Activated naive CD4-positive, alpha-beta T cell treated with anti-CD3 and anti-CD28 coated beads, Interleukin-2, amount 10 ng/mL, durations not matched to agents 7 days and 5 days (primary cell): ENCODE results near the gene LARGE1.

ENCODE experiments used
- CTCF ChIA-PET: fragments of 350-600 bp; sonication (Branson Sonifier 250); formaldehyde crosslinking; loops from one replicate; lab custom pipeline; 2021; ENCODE audit warnings: antibody characterized with exemption; lab: Charles Lee
- DNase-seq: peaks from one replicate; pipeline ENCODE4 v3.0.0-alpha.2; 2020
- H3K27ac Mint-ChIP-seq: one replicate; pipeline ENCODE4 v1.8.0; 2021; ENCODE audit warnings: mild to moderate bottlenecking, moderate library complexity, mixed read lengths
- H3K27me3 Mint-ChIP-seq: one replicate; pipeline ENCODE4 v1.8.0; 2021; ENCODE audit warnings: mild to moderate bottlenecking, mixed read lengths
- H3K36me3 Mint-ChIP-seq: one replicate; pipeline ENCODE4 v1.8.0; 2021; ENCODE audit warnings: mixed read lengths
- H3K4me1 Mint-ChIP-seq: one replicate; pipeline ENCODE4 v1.8.0; 2021; ENCODE audit warnings: mixed read lengths
- H3K4me3 Mint-ChIP-seq: one replicate; pipeline ENCODE4 v1.8.0; 2021; ENCODE audit warnings: mild to moderate bottlenecking, moderate library complexity, mixed read lengths
- H3K9me3 Mint-ChIP-seq: one replicate; pipeline ENCODE4 v1.8.0; 2021; ENCODE audit warnings: mixed read lengths

The LARGE1 gene

GRCh38 chr22:33920197-33920540, at the start of gene LARGE1:
LARGE1 (minus strand) TSS chr22:33920476.
- H3K9me3 Mint-ChIP-seq = no peaks in the 10 kb centered on the region
- H3K4me1 Mint-ChIP-seq = peaks cover 14% of the 10 kb centered on the region
- no peak within 1 kb of the TSS for H3K27ac Mint-ChIP-seq
- peak; percentile 23 for DNase-seq
- peaks cover 56% of the 10 kb centered on the region for H3K27me3 Mint-ChIP-seq
- CTCF ChIA-PET = no interaction called here
- H3K36me3 Mint-ChIP-seq = peaks cover 3% of the 10 kb centered on the region
- H3K4me3 Mint-ChIP-seq = peak within 1 kb of the TSS; percentile 67

GRCh38 chr22:33969045-33969444, 48.8 kb upstream of the LARGE1 start:
- Mint-ChIP-seq H3K9me3 (peaks cover 2% of the 10 kb centered on the region), H3K27ac (no peak overlapping the region), H3K4me1 (no peaks in the 10 kb centered on the region), H3K27me3 (no peaks in the 10 kb centered on the region), H3K36me3 (no peaks in the 10 kb centered on the region), H3K4me3 (no peak overlapping the region)
- CTCF ChIA-PET = no interaction called here
- no peak for DNase-seq

GRCh38 chr22:33964121-33964520, 43.8 kb upstream of the LARGE1 start:
- CTCF ChIA-PET = no interaction called here
- peaks cover 7% of the 10 kb centered on the region for H3K9me3 Mint-ChIP-seq
- no peak for DNase-seq
- no peak overlapping the region for H3K27ac Mint-ChIP-seq
- no peaks in the 10 kb centered on the region for H3K27me3 Mint-ChIP-seq
- H3K4me1 Mint-ChIP-seq = no peaks in the 10 kb centered on the region
- H3K36me3 Mint-ChIP-seq = no peaks in the 10 kb centered on the region
- H3K4me3 Mint-ChIP-seq = no peak overlapping the region

DNA sequence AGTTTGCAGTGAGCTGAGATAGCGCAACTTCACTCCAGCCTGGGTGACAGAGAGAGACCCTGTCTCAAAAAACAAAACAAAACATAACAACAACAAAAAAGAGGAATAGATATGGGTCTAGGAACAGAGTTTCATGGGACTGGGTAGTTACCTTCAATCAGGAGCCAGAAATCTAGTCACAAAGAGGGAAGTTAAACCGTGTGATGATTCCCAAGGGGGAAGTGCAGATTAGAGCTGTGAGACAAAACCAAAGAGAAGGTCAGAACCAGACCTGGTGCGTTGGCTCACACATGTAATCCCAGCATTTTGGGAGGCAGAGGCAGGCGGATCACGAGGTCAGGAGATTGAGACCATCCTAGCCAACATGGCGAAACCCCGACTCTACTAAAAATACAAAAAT, 42.1 kb upstream of the LARGE1 start:
- Mint-ChIP-seq H3K36me3 (no peaks in the 10 kb centered on the region), H3K27me3 (no peaks in the 10 kb centered on the region), H3K9me3 (peaks cover 7% of the 10 kb centered on the region), H3K4me1 (no peaks in the 10 kb centered on the region), H3K4me3 (no peak overlapping the region), H3K27ac (no peak overlapping the region)
- DNase-seq = no peak
- CTCF ChIA-PET = no interaction called here

DNA sequence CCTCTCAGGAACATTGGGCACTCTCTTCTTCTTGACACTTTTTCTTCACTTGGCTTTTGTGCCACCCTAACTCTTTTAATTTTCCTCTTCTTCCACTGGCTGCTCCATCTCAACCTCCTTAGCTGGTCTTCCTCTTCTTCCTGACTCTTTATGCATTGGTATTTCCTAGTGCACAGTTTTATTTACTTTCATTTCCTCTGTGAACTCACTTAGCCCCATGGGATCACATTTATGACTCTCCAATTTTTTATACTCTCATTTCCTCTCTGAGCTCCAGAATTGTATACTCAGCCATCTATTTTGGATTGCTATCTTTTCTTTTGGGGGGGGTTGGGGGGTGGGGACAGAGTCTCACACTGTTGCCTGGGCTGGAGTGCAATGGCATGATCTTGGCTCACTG, 38.5 kb upstream of the LARGE1 start:
- H3K9me3 Mint-ChIP-seq = peaks cover 5% of the 10 kb centered on the region
- CTCF ChIA-PET = interaction anchor here (0.6 kb wide), 1 partner anchor 432 kb away, joined by 3 read pairs; no protein-coding TSS in a partner anchor
- no peak overlapping the region for H3K4me3 Mint-ChIP-seq
- no peak for DNase-seq
- no peak overlapping the region for H3K27ac Mint-ChIP-seq
- H3K27me3 Mint-ChIP-seq = no peaks in the 10 kb centered on the region
- no peaks in the 10 kb centered on the region for H3K4me1 Mint-ChIP-seq
- no peaks in the 10 kb centered on the region for H3K36me3 Mint-ChIP-seq

DNA sequence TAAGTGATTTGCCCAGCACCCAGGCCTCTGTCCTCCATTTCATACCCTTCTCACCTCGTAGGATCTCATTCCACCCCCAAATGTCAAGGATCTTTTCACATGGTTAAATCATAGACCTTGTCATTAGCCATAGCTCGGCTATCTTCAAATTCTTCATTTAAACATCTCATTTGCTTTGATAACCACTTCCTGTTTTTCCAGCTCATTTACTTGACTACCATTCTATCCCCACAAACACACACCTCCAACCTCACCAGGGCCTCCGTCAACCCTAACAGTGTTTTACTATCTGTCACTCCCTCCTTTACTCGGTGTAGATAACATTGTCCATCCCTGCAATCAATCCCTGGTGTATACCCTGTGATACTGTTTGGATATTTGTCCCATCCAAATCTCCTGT, 36.8 kb upstream of the LARGE1 start:
- H3K4me1 Mint-ChIP-seq = no peaks in the 10 kb centered on the region
- CTCF ChIA-PET = interaction anchor here (0.6 kb wide), 1 partner anchor 36 kb away, joined by 3 read pairs; no protein-coding TSS in a partner anchor
- H3K9me3 Mint-ChIP-seq = peaks cover 2% of the 10 kb centered on the region
- DNase-seq = no peak
- H3K36me3 Mint-ChIP-seq = no peaks in the 10 kb centered on the region
- H3K4me3 Mint-ChIP-seq = no peak overlapping the region
- no peaks in the 10 kb centered on the region for H3K27me3 Mint-ChIP-seq
- H3K27ac Mint-ChIP-seq = no peak overlapping the region

GRCh38 chr22:33952776-33953175, 32.5 kb upstream of the LARGE1 start:
- Mint-ChIP-seq H3K36me3 (no peaks in the 10 kb centered on the region), H3K27me3 (no peaks in the 10 kb centered on the region), H3K9me3 (peaks cover 10% of the 10 kb centered on the region), H3K4me3 (no peak overlapping the region), H3K4me1 (no peaks in the 10 kb centered on the region), H3K27ac (no peak overlapping the region)
- CTCF ChIA-PET = no interaction called here
- DNase-seq = no peak

- peaks cover 20% of the 10 kb centered on the region for H3K9me3 Mint-ChIP-seq
- no peak overlapping the region for H3K4me3 Mint-ChIP-seq
- CTCF ChIA-PET = no interaction called here
- no peak overlapping the region for H3K27ac Mint-ChIP-seq
- H3K4me1 Mint-ChIP-seq = no peaks in the 10 kb centered on the region
- no peaks in the 10 kb centered on the region for H3K27me3 Mint-ChIP-seq
- DNase-seq = no peak
- no peaks in the 10 kb centered on the region for H3K36me3 Mint-ChIP-seq
Observed at GRCh38 chr22:33940741-33941140, 20.5 kb upstream of the LARGE1 start.

DNA sequence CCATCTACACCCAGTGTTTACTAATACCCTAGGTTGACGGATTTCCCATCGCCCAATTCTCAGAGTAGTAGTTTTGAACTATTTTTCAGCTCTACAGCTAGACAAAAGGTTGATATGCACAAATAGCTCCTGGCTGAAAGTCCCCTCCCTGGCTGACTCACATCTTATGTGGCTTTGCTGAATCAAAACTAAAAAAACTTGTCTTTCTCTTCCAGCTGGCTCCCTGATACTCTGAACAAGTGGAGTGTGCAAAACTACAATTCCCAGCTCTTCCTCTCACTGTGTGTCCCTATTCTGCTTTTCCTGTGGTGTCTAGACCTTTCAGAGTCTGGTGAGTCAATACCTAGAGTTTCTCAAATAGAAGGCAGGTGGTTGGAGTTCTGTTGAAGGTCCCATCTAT, 12.7 kb upstream of the LARGE1 start:
- DNase-seq = no peak
- Mint-ChIP-seq H3K9me3 (no peaks in the 10 kb centered on the region), H3K4me3 (no peak overlapping the region), H3K27me3 (no peaks in the 10 kb centered on the region), H3K27ac (no peak overlapping the region), H3K4me1 (no peaks in the 10 kb centered on the region), H3K36me3 (no peaks in the 10 kb centered on the region)
- CTCF ChIA-PET = no interaction called here

GRCh38 chr22:33931406-33931805, 11.1 kb upstream of the LARGE1 start:
- H3K27me3 Mint-ChIP-seq = no peaks in the 10 kb centered on the region
- CTCF ChIA-PET = no interaction called here
- H3K4me1 Mint-ChIP-seq = no peaks in the 10 kb centered on the region
- no peak overlapping the region for H3K4me3 Mint-ChIP-seq
- no peak for DNase-seq
- H3K27ac Mint-ChIP-seq = no peak overlapping the region
- no peaks in the 10 kb centered on the region for H3K36me3 Mint-ChIP-seq
- H3K9me3 Mint-ChIP-seq = no peaks in the 10 kb centered on the region

DNA sequence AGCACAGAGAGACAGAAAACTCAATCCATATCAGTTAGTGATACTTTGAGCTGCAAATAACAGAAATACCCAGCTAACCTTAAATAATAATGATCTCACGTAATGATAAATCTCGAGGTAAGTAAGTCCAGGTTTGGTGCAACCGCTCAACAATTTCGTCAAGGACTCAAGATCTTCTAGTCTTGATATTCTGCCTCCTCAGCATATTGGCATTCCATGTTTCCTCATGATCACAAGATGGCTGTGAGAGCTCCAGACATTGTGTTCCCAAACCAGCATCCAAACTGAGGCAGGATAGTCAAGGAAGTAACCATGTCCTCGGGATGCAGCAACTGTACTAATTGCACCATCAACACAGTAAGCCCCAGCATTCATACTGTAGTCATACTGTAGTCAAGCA, 7.5 kb upstream of the LARGE1 start:
- H3K4me3 Mint-ChIP-seq = no peak overlapping the region
- peaks cover 16% of the 10 kb centered on the region for H3K27me3 Mint-ChIP-seq
- H3K4me1 Mint-ChIP-seq = peaks cover 2% of the 10 kb centered on the region
- H3K27ac Mint-ChIP-seq = no peak overlapping the region
- H3K36me3 Mint-ChIP-seq = peaks cover 2% of the 10 kb centered on the region
- no peaks in the 10 kb centered on the region for H3K9me3 Mint-ChIP-seq
- CTCF ChIA-PET = no interaction called here
- DNase-seq = no peak

DNA sequence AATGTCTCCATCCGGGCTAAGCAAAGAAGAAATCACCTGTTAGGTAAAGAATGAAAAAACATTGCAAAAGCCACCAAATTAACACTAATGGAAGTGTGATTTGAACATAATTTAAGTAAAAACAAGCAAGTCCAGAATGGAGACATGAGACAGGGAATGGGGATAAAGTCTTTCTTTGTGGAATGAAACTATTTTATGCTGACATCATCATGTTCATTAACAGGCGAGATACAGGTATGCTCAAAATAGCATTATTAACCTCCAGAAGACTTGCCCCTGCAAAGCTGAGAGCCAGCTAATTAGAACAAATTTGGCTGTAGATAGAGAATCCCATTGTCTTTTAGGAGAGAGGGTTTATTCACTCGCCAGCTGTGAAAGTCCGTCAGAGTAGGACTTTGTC, 4.9 kb upstream of the LARGE1 start:
- Mint-ChIP-seq H3K27me3 (peaks cover 35% of the 10 kb centered on the region), H3K4me3 (no peak overlapping the region), H3K9me3 (no peaks in the 10 kb centered on the region), H3K36me3 (peaks cover 3% of the 10 kb centered on the region), H3K27ac (no peak overlapping the region), H3K4me1 (peaks cover 12% of the 10 kb centered on the region)
- DNase-seq = no peak
- CTCF ChIA-PET = no interaction called here

DNA sequence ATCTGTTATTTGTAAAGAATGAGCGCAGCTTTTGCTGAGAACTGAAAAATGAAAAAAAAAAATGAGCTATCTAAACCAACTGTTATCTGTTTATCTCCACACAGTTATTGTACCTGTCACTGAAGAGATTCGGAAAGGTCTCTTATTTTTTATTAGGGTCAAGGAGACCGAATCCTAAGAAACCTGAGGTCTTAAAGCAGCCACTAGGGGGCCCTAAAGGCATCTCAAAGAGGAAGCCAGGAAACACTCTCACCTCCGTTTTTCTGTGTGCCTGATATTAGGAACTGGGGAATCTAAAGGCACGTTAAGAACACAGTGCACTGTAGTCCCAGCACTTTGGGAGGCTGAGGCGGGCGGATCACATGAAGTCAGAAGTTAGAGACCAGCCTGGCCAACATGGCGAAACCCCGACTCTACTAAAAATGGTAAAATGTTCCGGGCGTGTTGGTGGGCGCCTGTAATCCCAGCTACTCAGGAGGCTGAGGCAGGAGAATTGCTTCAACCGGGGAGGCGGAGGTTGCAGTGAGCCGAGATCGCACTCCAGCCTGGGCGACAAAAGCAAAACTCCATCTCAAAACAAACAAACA, 3.5 kb upstream of the LARGE1 start:
- CTCF ChIA-PET = interaction anchor here (0.6 to 1.6 kb wide), 7 partner anchors 15 to 1100 kb away, joined by 3 to 6 read pairs (median 3); no protein-coding TSS in a partner anchor
- peak; percentile 38 for DNase-seq
- H3K36me3 Mint-ChIP-seq = peaks cover 3% of the 10 kb centered on the region

GRCh38 chr22:33923033-33923432, 2.8 kb upstream of the LARGE1 start:
- CTCF ChIA-PET = interaction anchor here (1.1 to 1.6 kb wide), 7 partner anchors 14 to 1101 kb away, joined by 3 to 6 read pairs (median 3); no protein-coding TSS in a partner anchor
- peaks cover 14% of the 10 kb centered on the region for H3K4me1 Mint-ChIP-seq
- no peak overlapping the region for H3K27ac Mint-ChIP-seq
- no peaks in the 10 kb centered on the region for H3K9me3 Mint-ChIP-seq
- DNase-seq = no peak
- H3K27me3 Mint-ChIP-seq = peaks cover 56% of the 10 kb centered on the region
- H3K36me3 Mint-ChIP-seq = peaks cover 3% of the 10 kb centered on the region
- H3K4me3 Mint-ChIP-seq = peak overlapping the region; percentile 62

More for the DNA sequence above, 3.5 kb upstream of the LARGE1 start:
- Mint-ChIP-seq H3K27ac (peak overlapping the region; percentile 24), H3K4me3 (no peak overlapping the region), H3K27me3 (peaks cover 48% of the 10 kb centered on the region), H3K9me3 (no peaks in the 10 kb centered on the region), H3K4me1 (peaks cover 14% of the 10 kb centered on the region)

DNA sequence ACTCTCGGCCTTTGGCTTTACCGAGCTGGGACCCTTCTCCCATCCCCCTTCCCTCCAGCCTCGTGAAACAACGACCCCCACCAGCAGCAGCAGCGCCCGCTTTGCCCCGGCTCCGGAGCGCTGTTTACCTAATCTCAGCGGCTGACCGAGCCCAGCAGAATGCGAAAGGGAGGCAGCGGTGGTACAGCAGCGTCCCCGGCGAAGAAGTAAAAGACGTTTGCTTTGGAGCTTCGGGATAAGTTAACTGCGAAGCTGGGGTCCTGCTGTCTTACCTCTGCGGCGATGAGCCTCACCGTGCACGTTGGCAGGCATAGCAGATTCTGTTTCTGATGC, 2.0 kb upstream of the LARGE1 start:
- Mint-ChIP-seq H3K27me3 (peaks cover 60% of the 10 kb centered on the region), H3K4me1 (peaks cover 14% of the 10 kb centered on the region), H3K9me3 (no peaks in the 10 kb centered on the region), H3K36me3 (peaks cover 3% of the 10 kb centered on the region), H3K27ac (no peak overlapping the region), H3K4me3 (peak overlapping the region; percentile 62)
- peak; percentile 20 for DNase-seq
- CTCF ChIA-PET = interaction anchor here (1.5 to 1.6 kb wide), 4 partner anchors 184 to 1102 kb away, joined by 3 to 4 read pairs (median 4); no protein-coding TSS in a partner anchor
